Breast epithelium (tissue), 3 donors: ENCODE results near the gene FBXO34.

Source experiments
- CTCF ChIP-seq, 3 donors: fragments of 450-650 bp; IDR thresholded peaks; one replicate each; pipeline ENCODE4 v1.5.1; 2016 to 2017; ENCODE audit warnings: antibody characterized with exemption in 3 of 3, mild to moderate bottlenecking in 3 of 3, moderate library complexity in 3 of 3
- POLR2AphosphoS5 ChIP-seq, 3 donors: sonication (generic); formaldehyde crosslinking; IDR thresholded peaks; one replicate each; pipeline ENCODE4 v1.6.1; 2017; ENCODE audit warnings: antibody characterized with exemption in 3 of 3

DNA sequence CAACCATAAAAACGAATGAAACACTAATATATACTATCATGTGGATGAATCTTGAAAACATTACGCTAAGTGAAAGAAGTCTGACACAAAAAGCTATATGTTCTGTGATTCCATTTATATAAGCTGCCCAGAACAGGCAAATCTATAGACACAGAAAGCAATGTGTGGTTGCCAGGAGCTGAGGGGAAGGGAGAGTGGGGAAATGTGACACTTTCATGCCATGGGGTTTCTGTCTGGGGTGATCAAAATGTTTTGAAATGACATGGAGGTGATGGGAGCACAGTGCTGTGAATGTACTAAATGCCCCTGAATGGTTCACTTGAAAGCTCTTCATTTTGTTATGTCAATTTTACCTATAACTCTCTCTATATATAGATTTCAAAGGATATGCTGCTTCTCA, 110.3 kb downstream of the FBXO34 start:
- TF ChIP-seq CTCF (IDR thresholded peaks at IDR 0.05): no peak
- no peak for TF ChIP-seq POLR2AphosphoS5 (IDR thresholded peaks at IDR 0.05)
